Sciatic nerve (tissue), 2 donors: ENCODE results near the gene SLC34A1. TPM values are rescaled to one million over a fixed set of nuclear protein-coding genes. Genes with fewer than 3 reads are reported as not detected.

ENCODE experiments used
- ATAC-seq: fragments of 200-7000 bp; cut with Tn5 transposase; one replicate; pipeline ENCODE4 v1.9.1; 2020; ENCODE audit warnings: mild to moderate bottlenecking, moderate library complexity
- DNase-seq: peaks from one replicate; pipeline ENCODE4 v3.0.0-alpha.2; 2020; ENCODE audit warnings: low spot score
- intact Hi-C: fragments of 100-400 bp; cut with DNase I; formaldehyde crosslinking; loops from one replicate; pipeline ENCODE4 v1.14.2; 2022
- total RNA-seq: library from RNA; stranded (reverse); fragmentation: NEBNext Ultra II Directional; extraction: Animal tissue kit (Norgen Biotek cat#: 25700); gene quantifications from one replicate; pipeline ENCODE4 v1.2.1, GENCODE V29; 2021
- donor health status: DM: no; HTN: no; CAD: no.
- donor health status: DM: no; HTN: no; CAD: no.

The SLC34A1 gene
- total RNA-seq, 1 donor from 2014 or later, result not detected

GRCh38 chr5:177423671-177424070, 39.4 kb downstream of the SLC34A1 start:
- no peak for ATAC-seq
- intact Hi-C loops, result no loop called here
- no peak for DNase-seq

- intact Hi-C loops, result no loop called here
- ATAC-seq, result no peak
Observed at GRCh38 chr5:177425196-177425800, 41.1 kb downstream of the SLC34A1 start.

GRCh38 chr5:177425801-177426565, 41.7 kb downstream of the SLC34A1 start:
- intact Hi-C loops, result no loop called here
- peak; percentile 97 for ATAC-seq
- peak; percentile 100 for DNase-seq

More at GRCh38 chr5:177425196-177425800, 41.1 kb downstream of the SLC34A1 start:
- no peak for DNase-seq

- intact Hi-C loops, result no loop called here
- peak; percentile 75 for DNase-seq
- ATAC-seq, result no peak
Observed at GRCh38 chr5:177426566-177427210, 42.5 kb downstream of the SLC34A1 start, which contains the start of gene GRK6. Gene GRK6 (plus strand): TSS chr5:177426676. CDS start chr5:177426846, 170 bp downstream.

GRCh38 chr5:177427211-177427822, 43.1 kb downstream of the SLC34A1 start:
- intact Hi-C loops, result no loop called here
- ATAC-seq (no peak), DNase-seq (no peak)

DNA sequence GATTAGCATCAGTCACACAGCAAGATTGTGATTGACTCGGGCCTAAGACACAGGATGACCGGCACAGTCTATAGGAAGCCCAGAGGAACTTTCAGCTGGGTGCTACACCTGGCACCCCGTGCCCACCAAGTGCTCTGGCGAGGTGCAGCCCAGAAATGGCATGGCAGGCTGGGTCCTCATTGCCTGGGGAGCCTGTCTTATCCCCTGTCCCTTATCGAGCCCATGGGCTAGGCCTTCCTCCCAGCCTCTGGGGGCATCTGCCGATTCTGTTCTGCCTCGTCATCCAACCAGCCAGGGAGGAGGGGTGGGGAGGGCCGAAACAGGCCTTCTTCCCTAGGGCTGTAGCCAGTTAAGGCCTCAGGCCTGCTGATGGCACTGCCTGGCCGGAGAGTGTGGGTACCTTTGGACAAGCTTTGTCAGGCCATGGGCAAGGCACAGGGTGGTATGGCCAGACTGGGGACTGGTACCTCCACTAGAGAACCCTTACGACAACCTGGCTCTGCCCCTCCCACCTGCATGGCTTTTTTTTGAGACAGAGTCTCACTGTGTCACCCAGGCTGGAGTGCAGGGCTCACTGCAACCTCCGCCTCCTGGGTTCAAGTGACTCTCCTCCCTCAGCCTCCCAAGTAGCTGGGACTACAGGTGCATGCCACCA, 43.8 kb downstream of the SLC34A1 start:
- DNase-seq (no peak), ATAC-seq (no peak)
- intact Hi-C loops, result no loop called here

DNA sequence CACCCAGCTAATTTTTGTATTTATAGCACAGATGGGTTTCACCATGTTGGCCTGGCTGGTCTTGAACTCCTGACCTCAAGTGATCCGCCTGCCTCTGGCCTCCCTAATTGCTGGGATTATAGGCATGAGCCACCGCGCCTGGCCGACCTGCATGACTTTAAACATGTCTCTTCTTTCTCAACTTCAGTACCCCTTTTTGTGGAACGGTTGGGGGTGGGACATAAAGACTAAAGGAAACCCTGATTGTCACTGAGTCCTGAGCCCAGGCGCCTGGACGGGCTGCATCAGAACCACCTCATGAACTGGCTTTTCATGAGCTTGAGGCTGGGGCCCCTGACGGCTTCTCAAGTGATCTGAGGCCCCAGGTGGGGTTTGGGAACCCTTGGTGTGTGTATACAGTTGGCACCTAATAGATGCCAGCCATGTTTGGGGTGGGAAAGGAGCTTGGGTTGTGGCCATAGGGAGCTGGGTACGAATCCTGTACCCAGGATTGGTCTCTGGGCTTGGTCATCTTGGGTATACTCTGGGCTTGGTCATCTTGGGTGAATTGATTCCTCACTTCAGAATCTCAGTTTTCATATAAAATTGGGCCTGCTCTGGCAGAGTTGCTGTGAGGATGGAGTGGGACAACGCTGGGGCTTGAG, 44.5 kb downstream of the SLC34A1 start:
- DNase-seq, result no peak
- intact Hi-C loops, result no loop called here
- ATAC-seq, result no peak

- no peak for DNase-seq
- intact Hi-C loops, result no loop called here
- no peak for ATAC-seq
Observed at GRCh38 chr5:177429248-177430040, 45.2 kb downstream of the SLC34A1 start.

DNA sequence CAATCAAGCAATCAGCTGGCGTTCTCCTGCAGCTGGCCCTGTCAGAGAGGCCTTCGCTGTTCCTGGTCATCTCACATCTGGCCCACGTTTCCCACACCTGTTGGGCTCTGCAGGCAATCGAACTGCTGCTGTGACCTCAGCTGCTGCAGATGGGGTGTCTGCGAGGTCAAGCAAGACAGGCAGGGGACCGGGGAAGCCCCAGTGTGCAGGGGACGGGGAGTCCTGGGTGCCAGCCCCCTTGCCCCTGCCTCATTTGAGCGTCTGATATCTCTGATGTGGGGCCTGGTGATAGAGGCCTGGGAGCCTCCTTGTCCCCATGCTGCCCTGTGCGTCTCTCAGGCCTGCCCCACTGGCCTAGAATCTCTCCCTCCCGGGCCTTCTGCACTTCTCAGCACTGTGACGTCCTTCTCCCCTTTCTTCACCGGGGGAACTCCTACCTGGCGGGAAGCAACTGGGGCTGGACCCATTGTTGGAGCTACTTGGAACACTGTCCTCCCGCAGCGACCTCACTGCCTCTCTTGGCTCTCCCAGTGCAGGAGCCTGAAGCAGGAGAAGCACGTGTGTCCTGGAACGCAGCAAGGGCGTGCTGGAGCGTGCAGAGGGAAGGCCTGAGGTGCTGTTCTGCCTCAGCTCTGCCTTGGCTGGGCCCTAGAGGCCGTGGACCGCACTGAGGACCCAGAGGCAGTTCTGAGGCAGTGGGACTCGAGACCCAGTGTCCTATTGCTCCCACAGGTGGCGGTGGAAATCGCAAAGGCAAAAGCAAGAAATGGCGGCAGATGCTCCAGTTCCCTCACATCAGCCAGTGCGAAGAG, 46.1 kb downstream of the SLC34A1 start:
- DNase-seq (no peak), ATAC-seq (no peak)
- intact Hi-C loops, result no loop called here

DNA sequence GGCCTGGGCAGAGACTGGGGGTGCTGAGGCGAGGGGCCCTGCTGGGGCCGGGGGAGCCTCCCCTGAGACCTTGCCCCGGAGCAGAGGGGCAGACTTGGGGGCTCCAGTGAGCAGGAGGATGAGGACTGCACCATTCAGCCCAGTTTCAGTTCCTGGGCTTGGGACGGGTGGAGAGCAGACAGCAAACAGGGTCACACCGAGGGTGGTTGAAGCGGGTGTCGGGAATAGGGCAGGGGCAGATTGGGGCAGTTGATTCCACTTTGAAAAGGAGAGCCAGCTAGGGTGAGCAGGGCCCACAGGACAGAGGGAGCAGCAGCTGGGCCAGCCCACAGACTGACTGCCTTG, 46.7 kb downstream of the SLC34A1 start:
- no peak for ATAC-seq
- intact Hi-C loops, result no loop called here
- DNase-seq, result no peak

DNA sequence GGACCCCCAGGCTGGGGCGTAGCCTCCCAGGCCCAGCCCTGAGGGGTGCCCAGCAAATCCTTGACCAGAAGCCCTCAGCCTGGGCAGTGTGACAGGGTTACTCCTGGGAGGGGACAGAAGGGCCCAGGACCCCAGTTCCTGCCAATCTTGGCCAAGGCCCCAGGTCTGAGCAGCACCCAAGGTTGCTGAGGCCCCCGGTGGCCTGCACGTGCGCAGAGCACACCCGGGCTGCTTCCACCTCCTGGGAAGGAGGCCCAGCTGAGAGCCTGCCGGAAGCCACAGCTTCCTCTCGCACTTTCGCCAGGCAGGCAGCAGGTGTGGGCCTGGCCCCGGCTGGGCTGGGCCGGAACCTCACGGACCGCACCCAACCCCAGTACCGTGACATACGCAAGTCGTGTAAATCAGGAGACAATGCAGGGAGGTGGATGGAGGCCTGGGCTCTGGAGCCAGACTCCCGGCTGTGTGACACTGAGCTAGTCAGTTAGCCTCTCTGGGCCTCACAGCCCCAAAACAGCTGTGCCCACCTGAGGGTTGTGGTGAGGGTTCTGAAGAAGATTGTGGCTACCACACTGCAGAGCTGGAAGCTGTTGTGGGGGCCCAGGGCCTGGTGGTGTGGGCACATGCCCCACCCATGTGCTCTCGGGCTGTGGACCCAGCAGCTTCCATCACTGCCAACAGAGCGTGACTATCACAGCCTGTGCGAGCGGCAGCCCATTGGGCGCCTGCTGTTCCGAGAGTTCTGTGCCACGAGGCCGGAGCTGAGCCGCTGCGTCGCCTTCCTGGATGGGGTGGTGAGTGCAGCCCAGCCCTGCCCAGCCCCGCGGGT, 47.3 kb downstream of the SLC34A1 start:
- intact Hi-C loops, result no loop called here
- DNase-seq, result no peak
- no peak for ATAC-seq

DNA sequence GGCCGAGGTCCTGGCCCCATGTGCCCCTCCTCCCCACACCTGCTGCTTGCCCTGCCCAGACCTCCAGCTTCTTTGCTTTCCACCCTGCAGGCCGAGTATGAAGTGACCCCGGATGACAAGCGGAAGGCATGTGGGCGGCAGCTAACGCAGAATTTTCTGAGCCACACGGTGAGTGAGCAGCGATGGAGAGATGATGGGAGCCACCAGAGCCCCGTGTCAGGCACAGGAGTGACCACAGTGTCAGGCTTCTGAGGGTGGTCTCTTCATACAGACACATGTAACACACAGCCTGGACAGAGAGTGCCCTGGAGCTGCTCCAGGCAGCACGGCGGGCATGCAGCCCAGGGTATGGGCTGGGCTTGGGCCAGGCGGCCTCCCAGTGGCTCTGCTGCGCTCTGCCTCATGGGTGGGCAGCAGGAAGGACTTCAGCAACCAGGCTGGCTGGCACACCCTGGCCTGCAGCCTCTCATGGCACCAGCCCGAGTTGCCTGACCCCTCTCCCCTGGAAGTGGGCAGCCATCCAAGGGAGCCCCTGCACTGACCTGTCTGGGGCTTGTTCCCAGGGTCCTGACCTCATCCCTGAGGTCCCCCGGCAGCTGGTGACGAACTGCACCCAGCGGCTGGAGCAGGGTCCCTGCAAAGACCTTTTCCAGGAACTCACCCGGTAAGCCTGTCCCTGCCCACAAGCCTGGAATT, 48.1 kb downstream of the SLC34A1 start:
- ATAC-seq (no peak), DNase-seq (no peak)
- intact Hi-C loops, result no loop called here

DNA sequence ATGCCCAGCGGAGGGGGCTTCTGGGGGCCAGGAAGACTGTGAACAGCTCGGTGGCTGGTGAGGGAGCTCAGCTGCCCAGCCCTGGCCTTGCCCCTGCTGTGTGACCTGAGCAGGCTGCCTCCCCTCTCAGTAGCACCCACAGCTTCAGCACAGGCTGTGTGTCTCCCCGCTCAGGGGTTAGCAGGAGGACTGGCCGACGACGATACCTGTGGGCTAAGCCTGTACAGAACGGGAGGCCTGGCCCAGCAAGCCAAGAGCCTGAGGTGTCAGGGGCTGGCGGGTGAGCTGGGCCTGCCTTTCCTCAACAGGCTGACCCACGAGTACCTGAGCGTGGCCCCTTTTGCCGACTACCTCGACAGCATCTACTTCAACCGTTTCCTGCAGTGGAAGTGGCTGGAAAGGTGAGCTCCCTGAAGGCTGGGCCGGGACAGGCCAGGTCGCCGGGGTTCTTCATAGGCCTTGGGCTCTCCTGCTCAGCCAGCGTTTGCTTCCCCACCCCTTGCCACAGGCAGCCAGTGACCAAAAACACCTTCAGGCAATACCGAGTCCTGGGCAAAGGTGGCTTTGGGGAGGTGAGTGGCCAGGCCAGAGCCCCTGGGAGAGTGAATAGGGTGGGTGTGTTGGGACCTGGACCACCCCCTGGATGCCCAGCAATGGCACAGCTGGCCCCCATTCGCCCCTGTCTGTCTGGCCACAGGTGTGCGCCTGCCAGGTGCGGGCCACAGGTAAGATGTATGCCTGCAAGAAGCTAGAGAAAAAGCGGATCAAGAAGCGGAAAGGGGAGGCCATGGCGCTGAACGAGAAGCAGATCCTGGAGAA, 48.8 kb downstream of the SLC34A1 start:
- DNase-seq, result no peak
- ATAC-seq, result no peak
- intact Hi-C loops, result no loop called here

DNA sequence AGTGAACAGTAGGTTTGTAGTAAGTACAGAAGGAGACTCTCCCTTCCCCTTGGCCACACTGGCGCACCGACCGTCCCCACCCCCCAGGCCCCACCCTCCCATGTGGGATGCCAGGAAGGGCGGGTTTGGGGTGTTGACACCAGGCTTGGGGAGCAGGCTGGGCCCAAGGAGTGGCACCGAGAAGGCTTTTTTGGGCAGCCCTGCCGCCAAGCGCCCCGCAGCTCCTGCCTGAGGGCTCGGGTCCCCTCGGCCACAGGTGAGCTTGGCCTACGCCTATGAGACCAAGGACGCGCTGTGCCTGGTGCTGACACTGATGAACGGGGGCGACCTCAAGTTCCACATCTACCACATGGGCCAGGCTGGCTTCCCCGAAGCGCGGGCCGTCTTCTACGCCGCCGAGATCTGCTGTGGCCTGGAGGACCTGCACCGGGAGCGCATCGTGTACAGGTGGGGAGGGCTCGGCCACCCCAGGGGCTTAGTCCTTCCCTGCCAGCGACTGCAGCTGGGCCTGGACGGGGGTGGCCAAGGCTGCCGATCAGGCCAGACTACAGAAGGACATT, 49.5 kb downstream of the SLC34A1 start:
- intact Hi-C loops, result no loop called here
- ATAC-seq (no peak), DNase-seq (no peak)

GRCh38 chr5:177434437-177434836, 50.2 kb downstream of the SLC34A1 start:
- DNase-seq (no peak), ATAC-seq (no peak)
- intact Hi-C loops, result no loop called here
